ENCODE measurements around the gene ZBTB26. TPM values are rescaled to one million over a fixed set of nuclear protein-coding genes. Genes with fewer than 3 reads are reported as not detected.

ZBTB26 gene
- total and polyA plus RNA-seq, 8 donors: 5.2 to 22.2 (median 19.1) TPM

DNA sequence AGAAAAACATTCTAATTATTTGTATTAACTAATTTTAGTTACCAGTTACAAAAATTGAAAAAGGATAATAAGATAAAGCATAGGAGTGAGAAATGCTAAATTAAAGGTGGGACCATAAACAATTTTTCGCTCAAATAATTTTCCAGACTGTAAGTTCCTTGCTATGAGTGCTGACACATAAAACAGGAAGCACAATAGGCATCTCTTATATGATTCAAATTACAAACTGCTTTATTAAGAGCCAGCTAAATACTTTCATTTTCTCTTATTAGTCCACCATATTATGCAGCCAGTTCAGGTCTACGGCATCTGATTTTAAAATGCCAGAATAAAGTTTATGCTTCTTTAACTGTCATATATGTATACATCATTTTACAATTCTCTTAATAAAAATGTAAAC is 30.5 kb downstream of the ZBTB26 start:
- intact Hi-C loops (cut with DNase I): no loop called here
- Histone ChIP-seq H3K4me3 (peak overlapping the region in 1 of 2 donors; percentile 20), H3K9me3 (no peaks in the 10 kb centered on the region), H3K27me3 (no peaks in the 10 kb centered on the region), H3K4me1 (peaks cover 18 to 63% of the 10 kb centered on the region in 2 donors), H3K36me3 (peaks cover 0 to 16% of the 10 kb centered on the region in 2 donors), H3K27ac (peak overlapping the region; percentile 40 to 59)
- DNase-seq: no peak
- ATAC-seq: no peak
- TF ChIP-seq, protein P1, sequence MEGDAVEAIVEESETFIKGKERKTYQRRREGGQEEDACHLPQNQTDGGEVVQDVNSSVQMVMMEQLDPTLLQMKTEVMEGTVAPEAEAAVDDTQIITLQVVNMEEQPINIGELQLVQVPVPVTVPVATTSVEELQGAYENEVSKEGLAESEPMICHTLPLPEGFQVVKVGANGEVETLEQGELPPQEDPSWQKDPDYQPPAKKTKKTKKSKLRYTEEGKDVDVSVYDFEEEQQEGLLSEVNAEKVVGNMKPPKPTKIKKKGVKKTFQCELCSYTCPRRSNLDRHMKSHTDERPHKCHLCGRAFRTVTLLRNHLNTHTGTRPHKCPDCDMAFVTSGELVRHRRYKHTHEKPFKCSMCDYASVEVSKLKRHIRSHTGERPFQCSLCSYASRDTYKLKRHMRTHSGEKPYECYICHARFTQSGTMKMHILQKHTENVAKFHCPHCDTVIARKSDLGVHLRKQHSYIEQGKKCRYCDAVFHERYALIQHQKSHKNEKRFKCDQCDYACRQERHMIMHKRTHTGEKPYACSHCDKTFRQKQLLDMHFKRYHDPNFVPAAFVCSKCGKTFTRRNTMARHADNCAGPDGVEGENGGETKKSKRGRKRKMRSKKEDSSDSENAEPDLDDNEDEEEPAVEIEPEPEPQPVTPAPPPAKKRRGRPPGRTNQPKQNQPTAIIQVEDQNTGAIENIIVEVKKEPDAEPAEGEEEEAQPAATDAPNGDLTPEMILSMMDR (IDR thresholded peaks at IDR 0.05): no peak

DNA sequence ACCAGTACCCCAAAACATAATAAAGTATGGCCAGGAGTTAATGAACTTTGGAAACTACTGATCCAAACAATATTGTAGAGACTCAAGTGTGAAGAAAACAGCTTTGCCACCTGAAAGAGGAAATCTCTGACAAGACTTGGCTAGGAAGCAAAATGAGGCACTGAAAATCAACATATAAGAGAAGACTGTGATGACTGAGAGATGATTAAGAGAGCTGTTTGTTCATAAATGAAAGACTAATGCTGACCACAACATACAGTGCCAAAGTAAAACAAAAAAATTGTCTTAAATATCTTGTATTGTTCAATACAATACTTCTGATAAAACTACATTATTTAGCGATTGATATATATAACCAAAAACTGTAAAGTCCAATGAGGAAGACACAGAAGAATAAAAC is 33.3 kb downstream of the ZBTB26 start:
- H3K27ac ChIP-seq: no peak overlapping the region
- H3K27me3 ChIP-seq: no peaks in the 10 kb centered on the region
- no peaks in the 10 kb centered on the region for H3K9me3 ChIP-seq
- ATAC-seq (no peak), DNase-seq (no peak)
- H3K4me1 ChIP-seq: peaks cover 4 to 48% of the 10 kb centered on the region in 2 donors
- intact Hi-C loops (cut with DNase I): no loop called here
- TF ChIP-seq, protein P1 (IDR thresholded peaks at IDR 0.05): no peak
- H3K36me3 ChIP-seq: peaks cover 0 to 37% of the 10 kb centered on the region in 2 donors
- H3K4me3 ChIP-seq: no peak overlapping the region

DNA sequence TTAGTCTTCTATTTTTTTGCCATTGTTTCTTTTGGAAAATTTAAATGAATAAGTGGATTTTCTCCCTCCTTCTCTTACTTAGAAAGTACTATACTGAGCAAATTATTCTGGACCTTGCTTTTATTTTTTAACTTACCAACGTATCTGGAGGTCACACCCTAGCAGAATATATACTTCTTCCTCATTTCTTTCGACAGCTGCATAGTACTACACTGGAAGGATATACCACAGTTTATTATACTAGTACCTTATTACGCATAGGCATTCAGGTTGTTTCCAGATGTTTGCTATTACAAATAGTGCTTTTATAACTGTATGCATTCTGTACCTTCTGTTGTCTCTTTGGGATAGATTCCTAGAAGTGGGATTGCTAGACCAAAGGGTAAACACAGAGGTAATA is 42.8 kb downstream of the ZBTB26 start:
- DNase-seq (no peak), ATAC-seq (no peak)
- TF ChIP-seq, protein P1 (IDR thresholded peaks at IDR 0.05): no peak
- intact Hi-C loops (cut with DNase I): no loop called here
- no peaks in the 10 kb centered on the region for H3K27me3 ChIP-seq
- H3K27ac ChIP-seq: no peak overlapping the region
- no peaks in the 10 kb centered on the region for H3K9me3 ChIP-seq
- peaks cover 0 to 88% of the 10 kb centered on the region in 2 donors for H3K36me3 ChIP-seq
- H3K4me1 ChIP-seq: no peaks in the 10 kb centered on the region
- H3K4me3 ChIP-seq: no peak overlapping the region

DNA sequence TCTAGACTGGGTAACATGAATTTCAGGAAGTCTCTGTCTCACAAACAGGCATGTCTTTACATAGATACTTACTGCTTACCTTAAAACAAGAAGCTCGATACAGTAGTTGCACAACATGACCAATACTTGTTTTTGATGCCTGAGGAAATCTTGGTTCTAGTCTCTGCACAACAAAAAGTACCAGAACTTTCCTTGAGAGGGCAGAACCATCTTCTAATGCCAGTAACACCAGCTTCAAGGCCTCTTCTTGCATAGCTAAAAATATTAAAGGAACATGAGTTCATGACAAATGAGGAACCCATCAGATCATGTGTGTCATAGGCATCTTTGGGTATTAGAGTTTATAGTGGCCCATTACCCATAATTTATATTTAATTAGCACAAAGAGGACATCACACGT is 48.2 kb downstream of the ZBTB26 start:
- intact Hi-C loops (cut with DNase I): no loop called here
- peaks cover 11 to 90% of the 10 kb centered on the region in 2 donors for H3K36me3 ChIP-seq
- TF ChIP-seq, protein P1 (IDR thresholded peaks at IDR 0.05): no peak

DNA sequence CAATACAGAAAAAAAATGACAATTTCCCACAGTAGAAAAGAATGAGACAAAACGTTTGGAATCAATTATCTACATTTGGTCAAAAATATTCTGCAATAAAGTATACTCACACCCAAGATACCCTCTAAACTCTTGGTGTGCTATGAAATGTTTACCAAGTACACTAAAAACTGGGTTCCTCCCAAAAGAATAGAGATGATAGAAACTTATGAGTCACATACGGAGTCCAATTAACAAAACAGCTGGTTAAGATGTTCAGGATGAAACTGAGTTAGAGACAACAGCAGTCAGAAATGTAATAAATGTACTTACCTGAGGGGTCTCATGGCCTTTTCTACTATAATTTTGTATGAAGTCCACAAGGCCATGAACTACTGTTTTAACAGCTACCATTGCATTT is 51.9 kb downstream of the ZBTB26 start:
- intact Hi-C loops (cut with DNase I): no loop called here
- ATAC-seq: no peak
- H3K27ac ChIP-seq: no peak overlapping the region
- H3K27me3 ChIP-seq: no peaks in the 10 kb centered on the region
- TF ChIP-seq, protein P1 (IDR thresholded peaks at IDR 0.05): no peak
- DNase-seq: no peak
- H3K36me3 ChIP-seq: peaks cover 11 to 100% of the 10 kb centered on the region in 2 donors
- no peaks in the 10 kb centered on the region for H3K9me3 ChIP-seq
- no peak overlapping the region for H3K4me3 ChIP-seq
- no peaks in the 10 kb centered on the region for H3K4me1 ChIP-seq

More for the DNA sequence above, 48.2 kb downstream of the ZBTB26 start:
- H3K4me1 ChIP-seq: no peaks in the 10 kb centered on the region
- H3K27me3 ChIP-seq: no peaks in the 10 kb centered on the region
- no peak for DNase-seq
- H3K4me3 ChIP-seq: no peak overlapping the region
- ATAC-seq: no peak
- no peaks in the 10 kb centered on the region for H3K9me3 ChIP-seq
- H3K27ac ChIP-seq: no peak overlapping the region

Data from left lung (tissue), 10 donors.